ENCODE measurements around the gene KCND3. TPM values are rescaled to one million over a fixed set of nuclear protein-coding genes. Genes with fewer than 3 reads are reported as not detected.

The KCND3 gene
- total and polyA plus RNA-seq, 2 donors (not counting 3 experiments of a cell fraction or from before 2014, with no cell fraction given), result 0.03 TPM; not detected in 1

DNA sequence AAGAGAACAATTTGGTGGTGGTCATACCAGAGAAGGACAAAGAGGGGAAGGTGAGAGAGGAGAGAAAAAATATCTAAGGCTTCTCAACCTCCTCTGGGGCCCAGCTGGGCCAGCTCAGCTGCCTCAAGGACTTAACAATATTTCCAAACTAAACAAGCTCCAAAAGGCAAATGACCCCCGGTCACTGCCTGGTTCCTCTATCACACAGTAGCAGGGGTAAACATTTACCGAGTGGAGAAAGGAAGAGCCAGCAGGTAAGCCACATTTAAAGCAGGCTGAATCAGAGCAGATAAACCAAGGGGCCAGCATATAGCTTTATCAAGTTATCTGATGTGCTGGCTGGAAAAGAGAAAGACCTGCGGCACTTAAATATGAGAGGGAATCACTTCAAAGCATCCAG is 102.1 kb downstream of the KCND3 start:
- intact Hi-C loops (cut with micrococcal nuclease), result no loop called here
- Histone ChIP-seq H3K27me3 (ENCODE audit: control insufficient read depth in 2 of 2, insufficient read depth in 2 of 2, low read length in 2 of 2) (peaks cover 0 to 2% of the 10 kb centered on the region in 2 experiments), H3K9ac (replicated peaks; ENCODE audit: extremely low read depth, insufficient read depth, low read length) (no peak overlapping the region), H4K20me1 (replicated peaks; ENCODE audit: control insufficient read depth, extremely low read depth, insufficient read depth, low read length) (no peaks in the 10 kb centered on the region), H3K4me3 (replicated peaks in 1 of 3; ENCODE audit: insufficient read depth in 1 of 3, low read depth in 1 of 3, low read length in 3 of 3) (no peak overlapping the region), H3K9me3 (replicated peaks; ENCODE audit: control insufficient read depth, insufficient read depth, low read length) (no peaks in the 10 kb centered on the region), H3K79me2 (ENCODE audit: control insufficient read depth, insufficient read depth, low read length) (no peaks in the 10 kb centered on the region), H3K9me1 (replicated peaks; ENCODE audit: control insufficient read depth, extremely low read depth, insufficient read depth, low read length) (no peaks in the 10 kb centered on the region), H3K27ac (ENCODE audit: insufficient read depth, low read depth, low read length) (no peak overlapping the region), H3K4me2 (ENCODE audit: insufficient read depth, low read length) (no peak overlapping the region), H3K36me3 (ENCODE audit: control insufficient read depth in 2 of 2, extremely low read depth in 1 of 2, insufficient read depth in 2 of 2, low read length in 2 of 2) (no peaks in the 10 kb centered on the region), H2AFZ (ENCODE audit: low read depth, low read length) (no peak overlapping the region), H3K4me1 (ENCODE audit: control insufficient read depth, extremely low read depth, insufficient read depth, low read length) (no peaks in the 10 kb centered on the region)
- TF ChIP-seq POLR2AphosphoS5 (IDR thresholded peaks at IDR 0.05; ENCODE audit: insufficient read depth, low read depth, low read length) (no peak), JUN (IDR thresholded peaks at IDR 0.05; ENCODE audit: borderline replicate concordance, insufficient read depth, insufficient read length, low read depth) (no peak), FOS (IDR thresholded peaks at IDR 0.05; ENCODE audit: borderline replicate concordance, insufficient read depth, low read length) (no peak), EZH2 (IDR thresholded peaks at IDR 0.05; ENCODE audit: borderline replicate concordance, low read depth, low read length, severe bottlenecking) (no peak), MYC (IDR thresholded peaks at IDR 0.05; ENCODE audit: low read depth, low read length) (no peak), POLR2A (IDR thresholded peaks at IDR 0.05; ENCODE audit: low read depth, low read length) (no peak), GATA2 (IDR thresholded peaks at IDR 0.05; ENCODE audit: insufficient read depth, insufficient read length, low read depth, low read length) (no peak)
- TF ChIP-seq, protein P1, sequence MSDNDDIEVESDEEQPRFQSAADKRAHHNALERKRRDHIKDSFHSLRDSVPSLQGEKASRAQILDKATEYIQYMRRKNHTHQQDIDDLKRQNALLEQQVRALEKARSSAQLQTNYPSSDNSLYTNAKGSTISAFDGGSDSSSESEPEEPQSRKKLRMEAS (IDR thresholded peaks at IDR 0.05; ENCODE audit: insufficient read depth, insufficient read length), result no peak
- TF ChIP-seq, protein P2, sequence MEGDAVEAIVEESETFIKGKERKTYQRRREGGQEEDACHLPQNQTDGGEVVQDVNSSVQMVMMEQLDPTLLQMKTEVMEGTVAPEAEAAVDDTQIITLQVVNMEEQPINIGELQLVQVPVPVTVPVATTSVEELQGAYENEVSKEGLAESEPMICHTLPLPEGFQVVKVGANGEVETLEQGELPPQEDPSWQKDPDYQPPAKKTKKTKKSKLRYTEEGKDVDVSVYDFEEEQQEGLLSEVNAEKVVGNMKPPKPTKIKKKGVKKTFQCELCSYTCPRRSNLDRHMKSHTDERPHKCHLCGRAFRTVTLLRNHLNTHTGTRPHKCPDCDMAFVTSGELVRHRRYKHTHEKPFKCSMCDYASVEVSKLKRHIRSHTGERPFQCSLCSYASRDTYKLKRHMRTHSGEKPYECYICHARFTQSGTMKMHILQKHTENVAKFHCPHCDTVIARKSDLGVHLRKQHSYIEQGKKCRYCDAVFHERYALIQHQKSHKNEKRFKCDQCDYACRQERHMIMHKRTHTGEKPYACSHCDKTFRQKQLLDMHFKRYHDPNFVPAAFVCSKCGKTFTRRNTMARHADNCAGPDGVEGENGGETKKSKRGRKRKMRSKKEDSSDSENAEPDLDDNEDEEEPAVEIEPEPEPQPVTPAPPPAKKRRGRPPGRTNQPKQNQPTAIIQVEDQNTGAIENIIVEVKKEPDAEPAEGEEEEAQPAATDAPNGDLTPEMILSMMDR (IDR thresholded peaks at IDR 0.05; ENCODE audit: extremely low read depth in 1 of 2, insufficient read depth in 1 of 2, low read depth in 1 of 2, low read length in 2 of 2), result no peak
- BruUV-seq (replicated peaks), result no TSS peak
- POLR2A ChIA-PET, result no interaction called here
- no peak for FAIRE-seq
- dilution Hi-C loops (cut with MboI; ENCODE audit: extremely low pct_ligation_motif_present, low sequenced_read_pairs), result no loop called here
- CTCF ChIA-PET, result no interaction called here
- DNase-seq (ENCODE audit: low read depth, low spot score), result no peak

All from endothelial cell of umbilical vein (primary cell).